Fibroblast of pulmonary artery (primary cell): ENCODE measurements around the gene PDXDC1.
"Not testable (repeated sequence)": the region's sequence is repeated elsewhere in the genome, so short reads cannot be mapped to it uniquely, and the experiment has no call there.

Experiments
- DNase-seq: peaks from one replicate; pipeline ENCODE4 v3.0.0-alpha.2; 2010; ENCODE audit warnings: low read depth
- H3K4me3 ChIP-seq: replicated peaks from 2 replicates; pipeline ENCODE4 v1.5.1; 2011; ENCODE audit warnings: low read depth, mild to moderate bottlenecking, control low read depth, low read length, moderate library complexity

PDXDC1 gene

GRCh38 chr16:14975418-14976194 lies 780 bp downstream of the PDXDC1 start:
- peak overlapping the region; percentile 74 for H3K4me3 ChIP-seq
- not testable (repeated sequence) for DNase-seq

- H3K4me3 ChIP-seq, DNase-seq: not testable (repeated sequence)
Observed at GRCh38 chr16:14976971-14977736, 2.3 kb downstream of the PDXDC1 start.

- DNase-seq, H3K4me3 ChIP-seq: not testable (repeated sequence)
Observed at GRCh38 chr16:14978281-14978680, 3.5 kb downstream of the PDXDC1 start.

- H3K4me3 ChIP-seq, DNase-seq: not testable (repeated sequence)
Observed at GRCh38 chr16:14978908-14979307, 4.1 kb downstream of the PDXDC1 start.

- not testable (repeated sequence) for H3K4me3 ChIP-seq, DNase-seq
Observed at GRCh38 chr16:14981234-14981633, 6.4 kb downstream of the PDXDC1 start.

GRCh38 chr16:14982521-14982920 lies 7.7 kb downstream of the PDXDC1 start:
- DNase-seq, H3K4me3 ChIP-seq: not testable (repeated sequence)

GRCh38 chr16:14988092-14988491 lies 13.3 kb downstream of the PDXDC1 start:
- not testable (repeated sequence) for H3K4me3 ChIP-seq, DNase-seq

- not testable (repeated sequence) for H3K4me3 ChIP-seq, DNase-seq
Observed at GRCh38 chr16:14988661-14989191, 13.9 kb downstream of the PDXDC1 start.

- not testable (repeated sequence) for DNase-seq
Observed at GRCh38 chr16:14989291-14990281, 14.8 kb downstream of the PDXDC1 start.

GRCh38 chr16:14993277-14994151 lies 18.7 kb downstream of the PDXDC1 start:
- not testable (repeated sequence) for DNase-seq, H3K4me3 ChIP-seq

More at GRCh38 chr16:14989291-14990281, 14.8 kb downstream of the PDXDC1 start:
- not testable (repeated sequence) for H3K4me3 ChIP-seq

- H3K4me3 ChIP-seq: not testable (repeated sequence)
- DNase-seq: peak; percentile 13
Observed at GRCh38 chr16:14996702-14997101, 21.9 kb downstream of the PDXDC1 start.

GRCh38 chr16:14998300-14998699 lies 23.5 kb downstream of the PDXDC1 start:
- DNase-seq, H3K4me3 ChIP-seq: not testable (repeated sequence)

GRCh38 chr16:14999845-15000244 lies 25.0 kb downstream of the PDXDC1 start:
- H3K4me3 ChIP-seq, DNase-seq: not testable (repeated sequence)

GRCh38 chr16:15002448-15002847 lies 27.6 kb downstream of the PDXDC1 start:
- not testable (repeated sequence) for DNase-seq, H3K4me3 ChIP-seq

- H3K4me3 ChIP-seq: not testable (repeated sequence)
- DNase-seq: peak; percentile 44
Observed at GRCh38 chr16:15005357-15006132, 30.7 kb downstream of the PDXDC1 start.

- not testable (repeated sequence) for DNase-seq
Observed at GRCh38 chr16:15008647-15009046, 33.8 kb downstream of the PDXDC1 start.

GRCh38 chr16:15012941-15013340 lies 38.1 kb downstream of the PDXDC1 start:
- H3K4me3 ChIP-seq, DNase-seq: not testable (repeated sequence)

More at GRCh38 chr16:15008647-15009046, 33.8 kb downstream of the PDXDC1 start:
- not testable (repeated sequence) for H3K4me3 ChIP-seq
